Embryonic facial prominence (tissue), 1 donor: ENCODE measurements around the gene PIK3CA.
"Not testable (repeated sequence)": the region's sequence is repeated elsewhere in the genome, so short reads cannot be mapped to it uniquely, and the experiment has no call there.

Source experiments
- DNase-seq: peaks from one replicate; pipeline ENCODE4 v3.0.0-alpha.2; 2016; ENCODE audit errors: extremely low spot score

Gene PIK3CA

DNA sequence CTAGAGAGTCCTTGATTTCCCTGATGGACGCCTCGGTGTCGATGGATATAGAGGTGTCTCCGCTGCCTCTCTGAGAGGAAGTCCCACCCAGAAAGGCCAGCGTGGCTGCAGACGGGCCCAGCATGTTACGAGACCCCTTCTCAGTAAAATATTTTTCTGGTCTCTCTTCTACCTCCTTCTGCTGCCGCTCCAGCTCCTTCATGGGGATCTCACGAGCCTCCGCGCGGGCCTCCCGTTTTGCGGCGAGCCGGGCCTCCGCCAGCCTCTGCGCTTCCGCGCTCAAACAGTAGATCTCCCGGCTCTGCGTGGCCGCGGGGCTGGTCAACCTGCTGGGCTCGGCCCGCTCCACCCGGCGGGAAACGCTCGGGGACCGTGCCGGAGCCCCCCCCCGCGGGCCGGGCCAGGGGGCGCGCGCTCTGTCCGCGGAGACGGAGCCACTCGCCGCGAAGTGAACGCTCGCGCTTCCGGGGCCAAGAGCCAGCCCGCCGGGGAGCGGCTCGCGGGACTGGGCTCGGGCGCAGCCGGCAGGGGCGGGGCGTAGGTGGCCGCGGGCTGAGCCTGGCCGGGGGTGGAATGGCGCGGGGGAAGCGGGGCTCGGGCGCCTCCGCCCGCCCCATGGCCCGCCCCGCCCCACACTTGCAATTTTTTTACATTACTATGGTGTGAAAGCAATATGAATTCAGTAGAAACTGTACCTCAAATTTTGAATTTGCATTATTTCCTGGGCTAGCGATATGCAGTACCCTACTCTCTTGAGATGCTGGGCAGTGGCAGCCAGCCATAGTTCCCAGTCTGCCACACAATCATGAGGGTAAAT is 113.0 kb downstream of the PIK3CA start:
- no peak for DNase-seq

DNA sequence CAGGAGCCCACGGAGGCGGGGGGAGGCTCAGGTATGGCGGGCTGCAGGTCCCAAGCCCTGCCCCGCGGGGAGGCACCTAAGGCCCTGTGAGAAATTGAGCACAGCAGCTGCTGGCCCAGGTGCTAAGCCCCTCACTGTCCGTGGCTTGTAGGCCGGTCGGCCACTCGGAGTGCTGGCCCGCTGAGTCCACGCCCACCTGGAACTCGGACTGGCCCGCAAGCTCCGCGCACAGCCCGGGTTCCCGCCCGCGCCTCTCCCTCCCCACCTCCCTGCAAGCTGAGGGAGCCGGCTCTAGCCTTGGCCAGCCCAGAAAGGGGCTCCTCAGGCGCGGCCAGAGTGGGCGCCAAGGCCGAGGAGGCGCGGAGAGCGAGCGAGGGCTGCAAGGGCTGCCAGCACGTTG is 115.0 kb downstream of the PIK3CA start:
- DNase-seq: no peak

DNA sequence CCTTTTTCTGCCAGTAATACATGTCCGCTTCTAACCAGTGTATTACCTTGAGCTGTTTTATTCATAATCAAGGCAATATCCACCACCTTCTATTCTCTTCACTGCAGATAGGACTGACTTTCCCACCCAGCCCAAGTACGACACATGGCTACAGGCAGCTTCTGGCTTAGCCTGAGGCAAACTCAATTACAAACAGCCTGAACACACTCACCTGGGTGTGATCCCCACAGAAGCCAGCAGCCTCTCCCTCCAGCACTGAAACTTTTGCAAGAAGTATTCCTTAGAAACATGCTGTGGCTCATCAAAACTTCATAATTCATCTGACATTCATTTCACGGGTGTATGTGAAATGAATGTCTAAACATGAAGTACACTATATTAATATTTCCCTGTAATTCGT is 116.3 kb downstream of the PIK3CA start:
- DNase-seq: no peak

DNA sequence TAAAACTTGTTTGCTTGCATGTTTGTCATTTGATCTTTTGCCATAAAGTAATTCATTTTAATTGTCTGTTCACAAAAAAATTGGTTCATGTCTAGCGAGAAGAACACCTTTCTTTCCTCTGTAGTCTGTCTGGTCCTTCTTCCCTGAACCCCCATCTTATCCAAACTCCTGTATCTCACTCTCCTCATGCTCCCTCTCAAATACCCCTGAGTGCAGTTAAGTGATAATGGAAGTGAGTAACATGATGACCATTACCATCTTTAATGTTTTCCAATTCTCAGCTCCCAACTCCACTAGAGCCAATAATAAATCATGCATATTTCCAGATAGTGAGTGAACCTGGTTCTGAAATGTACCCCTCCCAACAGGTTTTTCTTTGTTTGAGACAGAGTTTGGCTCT is 116.9 kb downstream of the PIK3CA start:
- no peak for DNase-seq

DNA sequence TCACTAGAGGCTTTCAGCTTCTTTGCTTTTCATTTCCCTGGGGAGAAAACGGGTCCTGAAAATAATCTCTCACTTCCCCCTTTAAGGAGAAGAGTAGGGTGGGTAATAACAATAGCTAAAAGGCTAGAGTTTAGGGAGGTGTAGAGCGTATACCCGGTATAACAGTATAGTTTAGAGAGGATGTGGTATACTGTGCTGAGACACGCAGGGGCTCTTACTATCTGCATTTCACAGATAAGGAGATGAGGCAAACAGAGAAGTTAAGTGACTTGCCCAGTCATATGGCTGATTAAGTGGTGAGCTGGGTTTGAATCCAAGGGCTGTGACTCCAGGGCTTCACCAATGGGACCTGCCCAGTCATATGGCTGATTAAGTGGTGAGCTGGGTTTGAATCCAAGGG is 117.7 kb downstream of the PIK3CA start:
- DNase-seq: no peak

DNA sequence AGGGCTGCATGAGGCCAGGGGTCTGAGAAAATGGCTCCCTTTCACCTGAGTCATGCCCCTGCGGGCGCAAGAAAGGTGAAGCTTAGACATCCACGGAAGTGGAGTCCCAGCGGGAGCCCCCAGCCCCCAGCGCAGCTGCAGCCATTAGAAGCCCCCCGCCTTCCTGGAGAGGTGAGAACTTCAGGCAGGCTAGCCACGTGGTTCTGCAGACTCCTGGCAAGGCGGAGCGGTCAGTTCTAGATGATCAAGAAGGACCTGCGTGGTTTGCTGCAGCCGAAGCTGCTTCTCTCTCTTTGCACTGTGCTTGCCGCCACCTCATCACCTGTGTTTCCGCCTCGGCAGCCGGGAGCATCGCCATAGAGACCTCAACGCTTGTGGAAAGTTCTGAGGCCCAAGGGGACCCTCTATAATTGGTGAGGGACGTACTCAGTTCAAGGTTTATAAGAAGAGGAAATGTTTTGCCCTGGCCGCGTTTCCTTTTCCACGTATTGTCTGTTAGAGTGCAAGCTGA is 118.6 kb downstream of the PIK3CA start:
- no peak for DNase-seq

DNA sequence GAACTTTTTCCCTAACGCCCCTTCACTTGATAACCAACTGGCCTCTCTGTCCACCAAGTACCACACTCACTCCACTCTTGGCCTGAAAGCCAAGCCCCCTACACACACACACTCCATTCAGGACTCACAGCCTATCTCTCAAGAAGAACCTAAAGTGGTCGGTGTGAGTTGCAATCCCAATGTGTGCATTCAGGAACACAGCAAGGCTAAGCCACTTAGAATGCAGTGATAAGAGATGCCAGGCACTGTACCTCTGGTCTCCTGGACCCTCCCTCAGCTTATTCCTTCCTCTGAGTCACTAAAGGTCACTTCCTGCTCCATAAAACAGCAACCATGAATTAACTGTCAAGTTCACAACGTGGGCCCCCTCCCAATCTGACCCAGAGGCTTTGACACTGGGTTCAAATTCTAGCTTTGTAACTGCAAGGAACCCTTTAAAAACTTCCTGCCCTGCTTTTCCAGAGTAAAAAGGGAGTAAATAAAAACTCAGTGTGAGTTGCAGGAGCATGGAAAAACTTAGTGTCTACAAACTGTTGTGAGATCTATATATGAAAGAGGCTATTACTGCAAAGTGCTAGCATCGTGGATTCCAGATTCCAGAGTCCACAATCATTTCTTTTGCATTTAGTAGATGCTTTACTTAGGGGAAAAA is 120.4 kb downstream of the PIK3CA start:
- DNase-seq: no peak

DNA sequence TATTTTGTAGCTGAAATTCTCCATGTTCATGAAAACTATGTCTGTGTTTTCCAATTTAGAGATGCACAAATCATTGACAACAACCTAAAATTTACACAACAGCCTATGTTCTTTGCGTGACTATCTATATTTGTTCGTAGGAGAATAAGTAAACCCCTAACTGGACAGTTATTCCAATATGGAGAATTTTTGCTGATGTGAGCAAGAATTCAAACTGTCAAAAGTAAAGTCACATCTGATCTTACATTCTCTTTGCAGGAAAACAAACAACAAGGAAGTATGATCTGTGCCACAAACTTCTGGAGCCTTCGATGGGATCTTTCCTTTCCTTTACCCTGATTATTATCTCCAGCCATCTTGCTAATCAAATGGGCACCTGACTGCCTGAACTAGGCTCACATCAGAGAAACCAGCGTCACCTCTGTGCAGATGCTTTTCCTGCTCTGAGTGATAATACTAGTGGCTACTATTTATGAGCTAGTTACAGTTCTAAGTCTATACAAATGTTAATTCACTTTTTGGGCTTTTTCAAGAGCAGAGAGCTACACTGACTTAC is 121.1 kb downstream of the PIK3CA start:
- DNase-seq: no peak

DNA sequence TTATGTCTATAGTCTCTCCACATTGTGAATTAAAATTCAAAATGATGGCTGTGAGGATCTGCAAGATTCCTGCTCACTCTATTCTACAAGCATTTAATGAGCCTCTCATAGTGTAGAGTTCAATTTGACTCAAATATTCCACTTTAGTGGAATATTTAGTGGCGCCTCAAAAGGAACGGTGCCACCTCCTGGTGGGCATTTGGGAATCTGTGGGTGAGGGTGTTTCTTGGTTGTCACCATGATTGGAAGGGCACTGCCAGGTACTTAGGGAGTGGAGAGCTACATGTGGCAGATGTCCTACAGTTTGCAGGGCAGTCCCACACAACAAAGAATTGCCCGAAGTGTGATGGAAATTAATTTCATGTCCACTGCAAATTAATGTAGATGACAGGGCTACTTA is 124.2 kb downstream of the PIK3CA start:
- DNase-seq: no peak

DNA sequence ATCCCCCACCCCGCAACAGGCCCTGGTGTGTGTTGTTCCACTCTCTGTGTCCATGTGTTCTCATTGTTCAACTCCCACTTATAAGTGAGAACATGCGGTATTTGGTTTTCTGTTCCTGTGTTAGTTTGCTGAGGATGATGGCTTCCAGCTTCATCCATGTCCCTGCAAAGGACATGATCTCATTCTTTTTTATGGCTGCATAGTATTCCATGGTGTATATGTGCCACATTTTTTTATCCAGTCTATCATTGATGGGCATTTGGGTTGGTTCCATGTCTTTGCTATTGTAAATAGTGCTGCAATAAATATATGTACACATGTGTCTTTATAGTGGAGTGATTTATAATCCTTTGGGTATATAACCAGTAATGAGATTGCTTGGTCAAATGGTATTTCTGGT is 126.3 kb downstream of the PIK3CA start:
- not testable (repeated sequence) for DNase-seq

DNA sequence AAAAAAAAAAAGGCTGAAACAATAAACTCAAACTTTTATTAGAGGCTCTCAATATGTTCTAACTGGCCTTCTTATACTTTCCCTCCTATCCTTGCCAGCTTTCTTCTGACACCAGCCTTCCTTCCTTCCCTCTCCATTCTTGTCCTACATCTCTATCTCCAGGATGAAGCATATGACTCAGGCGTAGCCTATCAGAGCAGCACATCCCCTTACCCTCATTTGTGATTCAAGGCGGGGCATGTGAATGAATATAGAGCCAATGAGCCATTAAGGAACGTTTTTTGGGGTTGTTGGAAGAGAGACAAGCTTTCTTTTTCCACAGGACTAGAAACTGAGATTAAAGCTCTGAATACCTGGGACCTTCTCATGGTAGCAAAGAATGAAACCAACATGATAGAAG is 127.8 kb downstream of the PIK3CA start:
- DNase-seq: no peak

DNA sequence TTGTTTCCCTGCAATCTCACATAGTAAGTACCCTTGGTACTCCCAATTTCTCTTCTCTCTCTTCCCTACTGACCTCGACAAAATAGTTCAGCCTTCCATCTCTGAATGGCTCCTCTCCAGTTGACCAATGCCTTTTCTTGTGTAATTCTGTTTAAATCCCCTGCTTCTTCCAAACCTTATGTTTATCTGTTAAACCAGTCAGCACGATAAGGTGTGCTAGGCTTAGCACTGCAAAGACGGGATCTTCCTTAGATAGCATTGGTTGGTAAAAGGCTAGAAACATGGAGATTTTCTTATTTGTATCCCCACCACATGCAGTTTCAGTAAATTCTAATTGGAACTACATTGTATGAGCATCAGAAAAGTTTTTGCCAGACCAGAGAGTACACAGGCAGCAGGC is 128.6 kb downstream of the PIK3CA start:
- no peak for DNase-seq

DNA sequence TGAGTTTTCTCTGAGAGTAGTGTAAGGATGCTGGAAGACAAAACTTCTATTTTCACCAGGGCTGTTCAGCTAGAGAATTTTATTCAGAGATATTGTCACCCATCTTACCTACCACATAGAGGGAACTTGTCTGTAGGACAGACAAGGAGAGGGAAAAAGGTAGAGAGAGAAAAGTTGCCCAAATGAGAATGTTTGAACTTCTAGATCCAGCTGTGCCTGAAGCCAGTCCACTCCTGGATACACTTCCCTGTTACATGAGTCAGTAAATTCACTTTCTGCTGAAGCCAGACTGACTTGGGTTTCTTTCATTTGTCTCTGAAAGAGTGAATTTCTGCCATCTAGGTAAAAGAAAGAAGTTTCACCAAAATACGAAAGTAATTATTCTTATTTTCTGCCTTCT is 130.0 kb downstream of the PIK3CA start:
- DNase-seq: no peak

DNA sequence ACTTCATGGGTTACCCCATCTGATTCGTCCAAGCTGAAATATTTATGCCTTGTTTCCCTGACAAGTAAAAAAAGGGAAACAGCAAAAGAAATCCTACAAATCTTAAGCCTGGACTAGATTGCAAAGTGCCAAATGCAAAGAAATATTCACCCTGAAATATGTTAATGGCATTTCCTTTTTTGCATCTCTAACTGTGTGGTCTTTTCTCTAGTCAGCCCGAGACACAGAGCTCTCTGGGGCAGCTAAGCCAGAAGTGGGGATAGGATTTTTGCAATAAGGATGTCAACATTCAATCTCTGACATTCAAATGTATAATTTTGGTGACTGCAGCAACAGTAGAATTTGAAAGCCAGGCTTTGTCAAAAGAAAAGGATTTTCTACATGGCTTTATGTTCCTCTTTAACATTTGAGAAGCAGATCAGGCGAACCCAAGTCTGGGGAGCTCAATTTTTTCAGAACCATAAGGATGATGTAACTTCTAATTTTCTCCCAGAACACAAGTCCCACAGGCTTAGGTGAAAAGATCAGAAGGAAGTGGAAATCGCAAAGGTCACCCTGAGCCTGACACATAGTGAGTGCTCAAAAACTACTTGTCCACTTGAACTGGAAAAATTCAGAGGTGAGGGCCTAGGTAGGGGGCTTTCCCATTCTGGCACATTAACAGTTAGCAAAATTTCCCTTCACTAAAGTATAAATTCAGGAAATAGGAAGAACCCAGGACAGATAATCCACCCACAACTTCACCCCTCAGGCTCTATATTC is 131.0 kb downstream of the PIK3CA start:
- DNase-seq: no peak

DNA sequence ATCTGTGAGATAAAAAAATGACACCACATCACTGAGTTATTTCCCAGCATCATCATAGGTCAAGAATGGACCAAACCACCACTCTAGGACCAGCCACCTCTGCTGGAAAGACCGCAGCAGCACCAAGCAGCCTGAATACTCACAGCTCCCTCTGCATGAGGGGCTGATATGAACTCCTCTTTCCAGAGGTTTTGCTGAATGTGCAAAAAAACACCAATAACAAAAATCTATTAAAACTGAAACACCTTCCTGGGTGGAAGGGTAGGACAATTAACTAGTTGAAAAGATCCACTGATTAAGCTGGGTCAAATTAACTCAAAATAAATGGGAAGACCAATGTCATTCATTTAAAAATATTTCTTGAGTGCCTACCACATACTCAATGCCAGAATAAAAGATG is 131.7 kb downstream of the PIK3CA start:
- DNase-seq: no peak

DNA sequence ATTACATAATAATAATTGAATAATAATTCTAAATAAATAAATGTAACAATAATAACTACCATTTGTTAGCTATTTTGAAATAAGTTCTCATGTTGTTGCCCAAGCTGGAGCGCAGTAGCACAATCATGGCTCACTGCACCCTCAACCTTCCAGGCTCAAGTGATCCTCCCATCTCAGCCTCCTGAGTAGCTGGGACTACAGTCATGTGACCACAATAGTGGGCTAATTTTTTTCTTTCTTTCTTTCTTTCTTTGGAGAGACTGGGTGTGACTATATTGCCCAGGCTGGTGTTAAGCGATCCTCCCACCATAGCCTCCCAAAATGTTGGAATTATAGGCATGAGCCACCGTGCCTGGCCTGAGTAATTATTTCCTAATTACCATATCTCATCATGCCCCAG is 133.7 kb downstream of the PIK3CA start:
- no peak for DNase-seq

DNA sequence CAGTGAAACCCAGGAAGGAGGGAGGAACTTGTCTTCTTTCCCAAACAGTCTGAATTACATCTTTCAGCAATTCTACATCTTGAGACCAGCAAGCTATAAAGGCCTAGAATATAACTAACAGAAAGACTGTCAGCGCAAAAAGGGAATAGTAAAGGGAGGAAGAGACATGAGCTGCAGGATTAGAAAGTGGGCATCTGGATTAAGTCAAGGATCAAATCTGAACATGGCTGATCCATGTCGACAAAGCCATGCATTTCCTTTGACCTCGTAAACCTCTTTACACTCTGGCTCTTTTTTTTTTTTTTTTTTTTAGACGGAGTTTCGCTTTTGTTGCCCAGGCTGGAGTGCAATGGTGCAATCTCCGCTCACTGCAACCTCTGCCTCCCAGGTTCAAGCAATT is 138.2 kb downstream of the PIK3CA start:
- DNase-seq: no peak

DNA sequence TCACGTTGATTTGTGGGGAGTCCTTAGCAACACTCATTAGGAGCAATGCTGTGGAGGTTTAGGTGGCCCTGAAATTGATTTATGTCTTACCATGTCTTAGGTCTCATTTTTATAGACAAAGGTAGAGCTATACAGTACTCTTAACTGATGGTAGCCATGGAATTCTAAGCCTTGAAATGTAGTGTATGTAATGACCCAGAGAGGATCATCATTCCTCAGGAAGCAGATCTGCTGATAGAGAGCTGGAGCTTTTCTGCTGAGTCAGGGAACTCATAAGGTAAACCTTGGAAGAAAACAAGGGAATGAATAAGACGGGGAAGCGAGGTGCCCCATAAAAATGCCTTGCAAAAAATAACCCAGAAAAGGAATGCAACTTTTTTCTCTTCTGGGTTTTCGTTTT is 140.7 kb downstream of the PIK3CA start:
- DNase-seq: no peak

DNA sequence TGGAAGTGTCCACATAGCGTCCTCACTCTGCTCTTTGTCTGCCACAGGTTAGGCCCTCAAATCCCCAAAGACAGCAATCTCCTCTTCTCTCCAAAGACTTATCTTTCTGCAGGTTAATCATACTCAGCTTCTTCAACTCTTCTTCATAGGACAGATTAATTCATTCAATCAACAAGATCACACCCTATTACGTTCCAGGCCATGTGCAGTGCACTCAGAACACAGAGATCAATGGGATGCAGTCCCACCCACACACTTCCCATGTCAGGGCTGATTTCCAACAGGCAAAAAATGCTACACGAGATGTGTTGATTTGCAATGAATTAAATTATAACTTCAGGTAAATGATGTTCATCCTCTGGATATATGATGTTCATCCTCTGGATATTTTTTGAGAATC is 141.1 kb downstream of the PIK3CA start:
- DNase-seq: no peak
